A549 (cell line): Measurements from ENCODE around the gene TRPM2. TPM values are rescaled to one million over a fixed set of nuclear protein-coding genes. Genes with fewer than 3 reads are reported as not detected.
A peak's percentile ranks its signal among the peaks of the same experiment; 100 is the strongest.

Source experiments
- ATAC-seq, 2 experiments: fragments of 200-7000 bp in 1 of 2; fragments of >200 bp in 1 of 2; cut with Nextera tagmentation in 1 of 2; cut with Tn5 transposase in 1 of 2; 3 replicates each; pipeline versions ENCODE4 v1.8.0 to v1.9.1; 2018 to 2020; ENCODE audit warnings: mild to moderate bottlenecking in 1 of 2, moderate library complexity in 1 of 2
- CTCF ChIA-PET: fragments of 300-600 bp; sonication (Branson Sonifier 250); formaldehyde crosslinking; extraction: SDS; loops from one replicate; lab custom pipeline; 2021; ENCODE audit warnings: antibody characterized with exemption, inconsistent platforms; lab: Yijun Ruan, JAX
- POLR2A ChIA-PET: fragments of 350-600 bp; formaldehyde crosslinking; extraction: SDS; loops from one replicate; lab custom pipeline; 2021; ENCODE audit warnings: antibody characterized with exemption, inconsistent platforms; lab: Yijun Ruan, JAX
- DNase-seq, 2 experiments: peaks; one replicate each; pipeline versions ENCODE4 v3.0.0 to v3.0.0-alpha.2; 2011 to 2016; ENCODE audit warnings: low read depth in 1 of 2, low spot score in 1 of 2
- FAIRE-seq: peaks from 2 replicates; lab custom pipeline; 2011; peaks lifted over from hg19 to GRCh38; lab: Jason Lieb, UNC
- H3K27ac ChIP-seq, 2 experiments: fragments of >200 bp; sonication (Bioruptor Twin); formaldehyde crosslinking; 3 replicates each; pipeline ENCODE4 v1.5.1; 2016 to 2017
- H3K4me1 ChIP-seq: fragments of >200 bp; sonication (Bioruptor Twin); formaldehyde crosslinking; 3 replicates; pipeline ENCODE4 v1.6.1; 2016
- H3K4me2 ChIP-seq: fragments of >200 bp; sonication (Bioruptor Twin); formaldehyde crosslinking; 3 replicates; pipeline ENCODE4 v1.6.1; 2016
- H3K4me3 ChIP-seq: fragments of >200 bp; sonication (Bioruptor Twin); formaldehyde crosslinking; 3 replicates; pipeline ENCODE4 v1.5.1; 2016
- H3K9me3 ChIP-seq: fragments of >200 bp; sonication (Bioruptor Twin); formaldehyde crosslinking; 3 replicates; pipeline ENCODE4 v1.6.1; 2016
- CBX2 ChIP-seq: fragments of 200-600 bp; sonication (generic); IDR thresholded peaks from 2 replicates; pipeline ENCODE4 v1.6.1; 2016; ENCODE audit warnings: low read depth, mild to moderate bottlenecking, borderline replicate concordance
- CBX8 ChIP-seq: fragments of 200-600 bp; sonication (generic); IDR thresholded peaks from 2 replicates; pipeline ENCODE4 v1.6.1; 2016
- CEBPB ChIP-seq, 2 experiments: fragments of >200 bp in 1 of 2; sonication (Bioruptor Twin) in 1 of 2; formaldehyde crosslinking in 1 of 2; IDR thresholded peaks; 2 replicates each; pipeline ENCODE4 v1.6.1; 2012 to 2016
- CHD2 ChIP-seq: fragments of 150-350 bp; IDR thresholded peaks from 2 replicates; pipeline ENCODE4 v1.6.1; 2014; ENCODE audit warnings: low read length; ENCODE audit not compliant: partially characterized antibody
- CHD4 ChIP-seq: fragments of 200-600 bp; sonication (generic); IDR thresholded peaks from 2 replicates; pipeline ENCODE4 v1.6.1; 2016; ENCODE audit warnings: antibody characterized with exemption, mild to moderate bottlenecking, borderline replicate concordance
- E2F6 ChIP-seq: IDR thresholded peaks from 2 replicates; pipeline ENCODE4 v1.6.1; 2012; ENCODE audit warnings: low read depth, borderline replicate concordance
- EHF ChIP-seq: fragments of 250-450 bp; sonication (Bioruptor Pico); IDR thresholded peaks from 2 replicates; pipeline ENCODE4 v1.5.0; 2020; ENCODE audit warnings: mild to moderate bottlenecking
- EHMT2 ChIP-seq: fragments of 200-600 bp; sonication (generic); IDR thresholded peaks from 2 replicates; pipeline ENCODE4 v1.6.1; 2016; ENCODE audit warnings: antibody characterized with exemption, low read depth, mild to moderate bottlenecking, moderate library complexity
- FOSB ChIP-seq: fragments of 250-450 bp; sonication (Bioruptor Pico); IDR thresholded peaks from 2 replicates; pipeline ENCODE4 v1.5.0; 2020; ENCODE audit warnings: mild to moderate bottlenecking, moderate library complexity
- HDAC2 ChIP-seq: fragments of 200-600 bp; sonication (generic); IDR thresholded peaks from 2 replicates; pipeline ENCODE4 v1.6.1; 2016
- MAZ ChIP-seq: fragments of 150-350 bp; IDR thresholded peaks from 2 replicates; pipeline ENCODE4 v1.6.1; 2014; ENCODE audit warnings: antibody characterized with exemption, low read depth, low read length, borderline replicate concordance
- MYC ChIP-seq: IDR thresholded peaks from 2 replicates; pipeline ENCODE4 v1.6.1; 2012; ENCODE audit warnings: mild to moderate bottlenecking, inconsistent platforms, low read length, improper control_type of control experiment, borderline replicate concordance
- NPAS2 ChIP-seq: fragments of 250-450 bp; sonication (Bioruptor Pico); IDR thresholded peaks from 2 replicates; pipeline ENCODE4 v1.8.0; 2022; ENCODE audit warnings: mild to moderate bottlenecking, moderate library complexity, borderline replicate concordance
- POLR2A ChIP-seq: IDR thresholded peaks from 2 replicates; pipeline ENCODE4 v1.6.1; 2012; ENCODE audit warnings: mild to moderate bottlenecking, low read length
- RAD21 ChIP-seq, 2 experiments: fragments of >200 bp in 1 of 2; sonication (Bioruptor Twin) in 1 of 2; formaldehyde crosslinking in 1 of 2; IDR thresholded peaks in 1 of 2; conservative IDR thresholded peaks in 1 of 2; 2 replicates in 1 of 2; 3 replicates in 1 of 2; pipeline ENCODE4 v1.6.1; 2012 to 2018; ENCODE audit warnings: inconsistent platforms in 1 of 2
- RFX5 ChIP-seq: fragments of 450-650 bp; IDR thresholded peaks from 2 replicates; pipeline ENCODE4 v1.7.1; 2014; ENCODE audit warnings: antibody characterized with exemption, mild to moderate bottlenecking, moderate library complexity
- SMC3 ChIP-seq: fragments of >200 bp; sonication (Bioruptor Twin); formaldehyde crosslinking; IDR thresholded peaks from 3 replicates; pipeline ENCODE4 v1.6.1; 2018; ENCODE audit warnings: inconsistent platforms
- TFCP2L1 ChIP-seq: fragments of 250-450 bp; sonication (Bioruptor Pico); IDR thresholded peaks from 2 replicates; pipeline ENCODE4 v1.5.0; 2021; ENCODE audit warnings: mild to moderate bottlenecking
- ZC3H11A ChIP-seq: fragments of 450-650 bp; IDR thresholded peaks from 2 replicates; pipeline ENCODE4 v1.6.1; 2014; ENCODE audit warnings: antibody characterized with exemption, mild to moderate bottlenecking
- ZFP36 ChIP-seq: fragments of 450-650 bp; IDR thresholded peaks from 2 replicates; pipeline ENCODE4 v1.6.1; 2014; ENCODE audit warnings: borderline replicate concordance; ENCODE audit not compliant: partially characterized antibody
- ZNF302 ChIP-seq: fragments of 250-450 bp; sonication (Bioruptor Pico); IDR thresholded peaks from 2 replicates; pipeline ENCODE4 v1.9.0; 2021; ENCODE audit warnings: inconsistent platforms, mild to moderate bottlenecking, moderate library complexity
- WGBS: methylation state at CpG from one replicate; pipeline ENCODE4 v1.1.6; 2017; ENCODE audit errors: missing lambda C conversion rate; 5-methylcytosine and 5-hydroxymethylcytosine counted together
- polyA plus RNA-seq, 4 experiments: library from polyadenylated mRNA; depleted of rRNA in 3 of 4; stranded (reverse); fragments of >200 nt; fragmentation: RNase III in 1 of 4; extraction: RNeasy Plus Mini Kit Qiagen cat#74134 plus additional on column Dnase treatment in 1 of 4; gene quantifications; 2 replicates in 3 of 4; 3 replicates in 1 of 4; pipeline ENCODE4 v1.2.3, GENCODE V29; 2011 to 2017
- TF ChIP-seq, protein P1 (sequence below): fragments of 450-650 bp; IDR thresholded peaks from 2 replicates; pipeline ENCODE4 v1.6.1; 2014; ENCODE audit warnings: antibody characterized with exemption
- TF ChIP-seq, protein P2 (sequence below): fragments of >200 bp; sonication (Bioruptor Twin); formaldehyde crosslinking; IDR thresholded peaks from 3 replicates; pipeline ENCODE4 v1.5.1; 2016
- TF ChIP-seq, protein P3 (sequence below): IDR thresholded peaks from 2 replicates; pipeline ENCODE4 v1.6.1; 2012
- TF ChIP-seq, protein P4 (sequence below): fragments of >200 bp; sonication (Bioruptor Twin); formaldehyde crosslinking; IDR thresholded peaks from 3 replicates; pipeline ENCODE4 v1.6.1; 2016
- TF ChIP-seq, protein P5 (sequence below): fragments of 250-450 bp; sonication (Bioruptor Pico); IDR thresholded peaks from 2 replicates; pipeline ENCODE4 v1.5.0; 2020; ENCODE audit warnings: low read depth, mild to moderate bottlenecking, moderate library complexity

Gene TRPM2
- polyA plus RNA-seq, 2 of the 4 experiments (the other 2 are of a cell fraction), result 3.2 to 5.5 TPM

GRCh38 chr21:44455524-44456213 is 102.2 kb downstream of the TRPM2 start:
- DNase-seq (peak; percentile 41 to 49), FAIRE-seq (no peak), ATAC-seq (peak; percentile 70 to 84)
- peak overlapping the region; percentile 65 for H3K4me2 ChIP-seq
- peak overlapping the region; percentile 80 for H3K4me3 ChIP-seq
- H3K9me3 ChIP-seq, result peaks cover 17% of the 10 kb centered on the region; the same call in 2 of the 3 replicates
- H3K27ac ChIP-seq, result peak overlapping the region; percentile 27 to 85; a peak in 5 of 6 replicates
- WGBS, result 0% methylated on average over 1 of the region's 72 CpGs
- CTCF ChIA-PET, result interaction anchor here (0.9 to 2.2 kb wide), 8 partner anchors 17 to 276 kb away, joined by 3 to 7 read pairs (median 3); no protein-coding TSS in a partner anchor
- TF ChIP-seq CEBPB (IDR thresholded peaks at IDR 0.05), result no peak
- TF ChIP-seq, protein P1, sequence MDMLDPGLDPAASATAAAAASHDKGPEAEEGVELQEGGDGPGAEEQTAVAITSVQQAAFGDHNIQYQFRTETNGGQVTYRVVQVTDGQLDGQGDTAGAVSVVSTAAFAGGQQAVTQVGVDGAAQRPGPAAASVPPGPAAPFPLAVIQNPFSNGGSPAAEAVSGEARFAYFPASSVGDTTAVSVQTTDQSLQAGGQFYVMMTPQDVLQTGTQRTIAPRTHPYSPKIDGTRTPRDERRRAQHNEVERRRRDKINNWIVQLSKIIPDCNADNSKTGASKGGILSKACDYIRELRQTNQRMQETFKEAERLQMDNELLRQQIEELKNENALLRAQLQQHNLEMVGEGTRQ, result peak; percentile 37; the same call in 1 of the 2 replicates
- no peak for TF ChIP-seq CHD2
- TF ChIP-seq MYC, result no peak
- no peak for TF ChIP-seq CHD4
- peak; percentile 32 for TF ChIP-seq SMC3
- no peak for TF ChIP-seq EHMT2
- no peak for TF ChIP-seq FOSB (CRISPR knock-in tag)
- no peak for TF ChIP-seq ZNF302 (CRISPR knock-in tag)
- no peak for TF ChIP-seq NPAS2 (CRISPR knock-in tag)
- TF ChIP-seq RAD21 (conservative IDR thresholded peaks at IDR 0.05 in 1 of 2, IDR thresholded peaks at IDR 0.05 in 1 of 2), result peak; percentile 20 to 42; a peak in 3 of 5 replicates
- TF ChIP-seq CBX2, result no peak
- TF ChIP-seq, protein P2, sequence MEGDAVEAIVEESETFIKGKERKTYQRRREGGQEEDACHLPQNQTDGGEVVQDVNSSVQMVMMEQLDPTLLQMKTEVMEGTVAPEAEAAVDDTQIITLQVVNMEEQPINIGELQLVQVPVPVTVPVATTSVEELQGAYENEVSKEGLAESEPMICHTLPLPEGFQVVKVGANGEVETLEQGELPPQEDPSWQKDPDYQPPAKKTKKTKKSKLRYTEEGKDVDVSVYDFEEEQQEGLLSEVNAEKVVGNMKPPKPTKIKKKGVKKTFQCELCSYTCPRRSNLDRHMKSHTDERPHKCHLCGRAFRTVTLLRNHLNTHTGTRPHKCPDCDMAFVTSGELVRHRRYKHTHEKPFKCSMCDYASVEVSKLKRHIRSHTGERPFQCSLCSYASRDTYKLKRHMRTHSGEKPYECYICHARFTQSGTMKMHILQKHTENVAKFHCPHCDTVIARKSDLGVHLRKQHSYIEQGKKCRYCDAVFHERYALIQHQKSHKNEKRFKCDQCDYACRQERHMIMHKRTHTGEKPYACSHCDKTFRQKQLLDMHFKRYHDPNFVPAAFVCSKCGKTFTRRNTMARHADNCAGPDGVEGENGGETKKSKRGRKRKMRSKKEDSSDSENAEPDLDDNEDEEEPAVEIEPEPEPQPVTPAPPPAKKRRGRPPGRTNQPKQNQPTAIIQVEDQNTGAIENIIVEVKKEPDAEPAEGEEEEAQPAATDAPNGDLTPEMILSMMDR, result peak; percentile 51
- TF ChIP-seq, protein P3, sequence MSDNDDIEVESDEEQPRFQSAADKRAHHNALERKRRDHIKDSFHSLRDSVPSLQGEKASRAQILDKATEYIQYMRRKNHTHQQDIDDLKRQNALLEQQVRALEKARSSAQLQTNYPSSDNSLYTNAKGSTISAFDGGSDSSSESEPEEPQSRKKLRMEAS, result peak; percentile 70
- peak; percentile 63; the same call in 1 of the 2 replicates for TF ChIP-seq E2F6
- POLR2A ChIA-PET, result interaction anchor here (0.6 to 1.2 kb wide), 2 partner anchors 86 to 117 kb away, joined by 3 to 4 read pairs; partner anchors contain the start of gene CFAP410
- H3K4me1 ChIP-seq, result peaks cover 3% of the 10 kb centered on the region; the same call in 1 of the 3 replicates

DNA sequence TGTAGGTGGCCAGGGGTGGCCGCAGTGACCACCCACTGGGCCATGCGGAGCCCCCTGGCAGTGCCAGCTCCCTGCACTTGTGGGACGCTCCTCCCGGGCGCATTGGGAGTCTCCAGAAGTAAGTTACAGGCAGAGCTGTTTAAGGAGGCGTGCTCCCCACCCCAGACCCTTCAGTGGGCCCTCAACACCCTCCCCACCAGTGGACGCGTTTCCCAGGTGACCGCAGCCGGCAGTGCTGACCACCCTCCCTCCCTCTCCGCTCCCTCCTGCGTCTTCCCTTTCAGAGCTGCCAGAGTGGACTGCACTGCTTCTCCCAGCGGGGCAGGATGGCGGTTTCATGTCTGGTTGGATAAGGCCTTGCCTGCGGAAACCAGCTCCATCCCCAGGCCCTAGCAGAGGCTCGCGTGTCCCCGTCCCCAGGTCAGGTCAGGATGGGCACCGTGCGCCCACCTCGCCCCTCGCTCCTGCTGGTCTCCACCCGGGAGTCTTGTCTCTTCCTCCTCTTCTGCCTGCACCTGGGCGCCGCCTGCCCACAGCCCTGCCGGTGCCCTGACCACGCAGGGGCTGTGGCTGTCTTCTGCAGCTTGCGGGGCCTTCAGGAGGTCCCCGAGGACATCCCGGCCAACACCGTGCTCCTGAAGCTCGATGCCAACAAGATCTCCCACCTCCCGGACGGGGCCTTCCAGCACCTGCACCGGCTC is 102.9 kb downstream of the TRPM2 start:
- Histone ChIP-seq H3K4me2 (peak overlapping the region; percentile 65), H3K4me3 (peak overlapping the region; percentile 80), H3K27ac (peak overlapping the region in 1 of 2 experiments; percentile 85; a peak in 4 of 6 replicates)
- WGBS, result 89% methylated on average over 19 of the region's 35 CpGs
- ATAC-seq, result peak in 1 of 2 experiments; percentile 10; a peak in 2 of 6 replicates
- ChIA-PET POLR2A (no interaction called here), CTCF (interaction anchor here (1.0 to 2.2 kb wide), 7 partner anchors 14 to 275 kb away, joined by 3 to 7 read pairs (median 3); no protein-coding TSS in a partner anchor)
- TF ChIP-seq, protein P2, result no peak; the same call in 2 of the 3 replicates
- TF ChIP-seq, protein P4, sequence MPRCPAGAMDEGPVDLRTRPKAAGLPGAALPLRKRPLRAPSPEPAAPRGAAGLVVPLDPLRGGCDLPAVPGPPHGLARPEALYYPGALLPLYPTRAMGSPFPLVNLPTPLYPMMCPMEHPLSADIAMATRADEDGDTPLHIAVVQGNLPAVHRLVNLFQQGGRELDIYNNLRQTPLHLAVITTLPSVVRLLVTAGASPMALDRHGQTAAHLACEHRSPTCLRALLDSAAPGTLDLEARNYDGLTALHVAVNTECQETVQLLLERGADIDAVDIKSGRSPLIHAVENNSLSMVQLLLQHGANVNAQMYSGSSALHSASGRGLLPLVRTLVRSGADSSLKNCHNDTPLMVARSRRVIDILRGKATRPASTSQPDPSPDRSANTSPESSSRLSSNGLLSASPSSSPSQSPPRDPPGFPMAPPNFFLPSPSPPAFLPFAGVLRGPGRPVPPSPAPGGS, result no peak
- no peak for TF ChIP-seq CBX8
- TF ChIP-seq FOSB (CRISPR knock-in tag), result no peak
- TF ChIP-seq MYC, result no peak
- TF ChIP-seq MAZ, result no peak
- TF ChIP-seq ZFP36, result no peak
- TF ChIP-seq TFCP2L1 (CRISPR knock-in tag), result no peak
- no peak for TF ChIP-seq POLR2A
- no peak for TF ChIP-seq RFX5
- TF ChIP-seq, protein P5, sequence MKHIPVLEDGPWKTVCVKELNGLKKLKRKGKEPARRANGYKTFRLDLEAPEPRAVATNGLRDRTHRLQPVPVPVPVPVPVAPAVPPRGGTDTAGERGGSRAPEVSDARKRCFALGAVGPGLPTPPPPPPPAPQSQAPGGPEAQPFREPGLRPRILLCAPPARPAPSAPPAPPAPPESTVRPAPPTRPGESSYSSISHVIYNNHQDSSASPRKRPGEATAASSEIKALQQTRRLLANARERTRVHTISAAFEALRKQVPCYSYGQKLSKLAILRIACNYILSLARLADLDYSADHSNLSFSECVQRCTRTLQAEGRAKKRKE (CRISPR knock-in tag), result no peak
- TF ChIP-seq EHF (CRISPR knock-in tag), result no peak
- TF ChIP-seq NPAS2 (CRISPR knock-in tag), result no peak
- no peak for TF ChIP-seq HDAC2
- TF ChIP-seq ZC3H11A, result no peak
- TF ChIP-seq SMC3, result no peak
- TF ChIP-seq, all 56 proteins: peak for 0
- Histone ChIP-seq H3K9me3 (peaks cover 17% of the 10 kb centered on the region; the same call in 2 of the 3 replicates), H3K4me1 (peaks cover 3% of the 10 kb centered on the region; the same call in 1 of the 3 replicates)
- DNase-seq, result no peak
- no peak for FAIRE-seq
